GM10847 (cell line): Measurements from ENCODE around the gene KIF13A.

Source experiments
- POLR2A ChIP-seq: IDR thresholded peaks from 2 replicates; pipeline ENCODE4 v1.6.1; 2011; ENCODE audit not compliant: insufficient read length; ENCODE audit errors: extremely low read depth

The KIF13A gene

GRCh38 chr6:18011287-18011686, 23.9 kb upstream of the KIF13A start:
- no peak for TF ChIP-seq POLR2A

DNA sequence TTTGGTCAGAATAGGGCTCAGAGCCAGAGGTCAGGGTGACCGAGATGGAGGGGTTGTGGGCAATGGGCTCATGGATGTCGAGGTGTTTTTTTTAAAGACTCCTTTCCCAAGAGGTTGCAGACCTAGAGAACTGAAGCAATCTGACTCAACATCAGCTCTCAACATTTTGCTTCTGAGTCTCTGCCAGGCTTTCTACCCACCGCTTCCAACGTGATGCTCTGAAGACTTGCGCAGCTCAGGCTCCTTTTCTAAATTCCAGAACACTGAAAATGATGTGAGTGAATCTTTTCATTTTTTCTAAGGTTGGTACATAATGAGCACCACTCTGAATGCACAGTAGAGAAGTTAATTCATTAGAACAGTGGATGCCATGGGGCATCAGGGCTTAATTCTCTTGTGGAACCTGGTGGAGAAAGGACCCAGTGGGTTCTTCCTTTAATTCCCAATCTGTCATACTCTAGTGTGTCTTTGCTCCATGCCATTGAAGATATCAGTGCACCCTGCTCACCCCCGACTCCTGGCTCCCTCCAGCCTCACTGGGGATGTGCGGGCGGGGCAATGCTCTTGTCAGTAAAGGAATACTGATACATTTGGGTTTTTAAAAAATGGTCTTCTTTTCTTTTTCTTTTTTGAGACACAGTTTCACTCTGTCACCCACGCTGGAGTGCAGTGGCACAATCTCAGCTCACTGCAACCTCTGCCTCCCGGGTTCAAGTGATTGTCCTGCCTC, 17.0 kb upstream of the KIF13A start:
- TF ChIP-seq POLR2A, result no peak

- no peak for TF ChIP-seq POLR2A
Observed at GRCh38 chr6:17999425-17999824, 12.0 kb upstream of the KIF13A start.

- no peak for TF ChIP-seq POLR2A
Observed at GRCh38 chr6:17998442-17998841, 11.0 kb upstream of the KIF13A start.

GRCh38 chr6:17998003-17998402, 10.6 kb upstream of the KIF13A start:
- TF ChIP-seq POLR2A, result no peak

GRCh38 chr6:17995414-17995813, 8.0 kb upstream of the KIF13A start:
- TF ChIP-seq POLR2A, result no peak

DNA sequence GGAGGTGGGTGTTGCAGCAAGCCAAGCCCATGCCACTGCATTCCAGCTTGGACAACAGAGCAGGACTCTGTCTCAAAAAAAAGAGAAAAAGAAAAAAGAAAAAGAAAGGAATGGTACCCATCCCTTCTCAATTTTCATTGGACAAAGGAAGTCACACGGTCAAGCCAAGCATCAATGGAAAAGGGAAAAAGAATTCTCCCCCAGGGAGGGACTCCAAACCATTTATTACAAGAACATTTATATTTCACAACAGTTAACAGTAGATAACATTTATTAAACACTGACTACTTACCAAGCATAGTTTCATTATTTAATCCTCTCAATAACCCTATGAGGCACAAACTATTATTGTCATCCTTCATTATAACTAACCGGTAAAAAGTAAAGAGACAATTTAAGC, 6.6 kb upstream of the KIF13A start:
- TF ChIP-seq POLR2A, result no peak

DNA sequence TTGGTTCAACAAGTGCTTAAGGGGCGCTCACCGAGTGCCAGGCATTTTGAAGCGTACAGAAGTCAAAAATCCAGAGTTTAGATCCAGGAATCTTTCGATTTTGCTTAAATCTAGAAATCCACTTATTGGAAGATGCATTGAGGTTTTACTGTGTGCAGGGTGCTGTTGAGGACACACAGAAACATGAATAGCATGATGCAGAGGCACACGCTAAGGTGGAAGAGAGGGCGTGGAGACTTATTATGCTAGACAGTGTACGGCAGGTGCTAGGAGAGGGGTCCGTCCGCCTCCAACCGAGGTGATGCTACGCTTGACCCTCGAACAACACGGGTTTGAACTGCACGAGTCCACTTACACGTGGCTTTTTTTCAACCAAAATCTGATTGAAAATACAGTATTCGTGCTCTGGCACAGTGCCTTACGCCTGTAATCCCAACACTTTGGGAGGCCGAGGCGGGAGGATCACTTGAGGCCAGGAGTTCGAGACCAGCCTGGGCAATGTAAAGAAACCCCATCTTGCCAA, 1.0 kb upstream of the KIF13A start:
- TF ChIP-seq POLR2A, result no peak

DNA sequence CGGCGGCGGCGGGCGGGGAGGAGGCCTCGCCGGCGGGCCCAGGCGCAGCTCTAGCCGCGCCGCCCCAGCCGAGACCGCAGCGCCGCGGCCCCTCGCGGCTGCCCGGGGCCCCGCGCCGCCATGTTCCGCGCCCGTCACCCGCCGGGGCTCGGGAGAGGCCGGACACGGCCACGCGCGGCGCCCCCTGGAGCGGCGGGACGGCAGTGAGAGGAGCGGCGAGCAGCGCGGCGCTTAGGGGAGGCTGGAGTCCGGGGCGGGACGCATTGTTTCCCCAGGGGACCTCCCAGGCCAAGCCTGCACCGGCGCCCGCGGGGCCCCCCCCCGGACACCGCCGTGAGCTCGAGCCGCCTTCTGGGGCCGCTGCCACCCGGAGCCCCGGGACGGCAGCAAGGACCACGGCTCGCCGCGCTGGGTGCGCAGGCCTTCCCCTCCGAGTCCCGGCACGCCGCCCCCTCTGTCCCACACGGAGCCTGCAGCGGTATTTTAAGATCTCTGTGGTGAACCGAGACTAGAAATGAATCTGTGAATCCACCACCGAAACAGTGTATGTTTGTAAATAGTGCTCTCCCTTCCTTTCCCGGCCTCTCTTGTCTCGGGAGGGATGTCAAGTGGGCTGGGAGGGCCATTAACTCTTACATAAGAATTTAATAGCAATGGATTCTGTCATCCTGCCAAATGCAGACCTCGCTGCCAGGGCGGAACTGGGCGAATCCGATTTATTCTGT, 424 bp upstream of the KIF13A start:
- no peak for TF ChIP-seq POLR2A

GRCh38 chr6:17986656-17987446, 584 bp downstream of the KIF13A start:
- no peak for TF ChIP-seq POLR2A

DNA sequence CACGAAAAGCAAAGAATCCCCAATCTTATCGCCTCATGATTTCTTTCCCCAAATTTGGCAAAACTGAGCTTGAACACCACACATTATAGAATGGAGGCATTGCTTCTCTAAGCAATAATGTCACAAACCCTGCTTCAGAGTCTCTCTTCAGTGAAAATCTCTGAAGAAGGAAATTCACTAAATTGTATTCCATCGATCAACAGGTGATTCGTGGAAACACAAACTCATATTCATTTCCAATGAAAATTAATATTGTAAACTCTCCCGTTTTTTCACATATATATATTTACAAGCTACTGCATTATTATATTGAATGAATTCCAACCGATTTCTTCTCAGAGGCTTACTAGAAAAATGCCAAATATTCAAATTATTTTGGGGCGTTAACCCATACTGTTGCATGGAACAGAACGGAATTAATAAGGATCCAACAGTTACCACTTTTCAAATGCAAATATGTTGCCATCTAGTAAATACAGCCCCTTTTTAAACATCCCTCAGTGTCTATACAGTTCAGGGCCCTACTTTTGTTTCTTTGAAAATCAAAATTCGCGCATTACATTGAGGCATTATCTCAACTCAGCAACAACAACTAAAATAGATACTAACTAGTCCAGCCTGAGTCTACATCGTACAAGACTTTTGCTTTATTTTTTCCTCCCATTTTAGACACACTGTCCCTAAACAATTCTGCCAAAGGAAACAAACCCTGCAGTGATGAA, 1.3 kb downstream of the KIF13A start:
- TF ChIP-seq POLR2A, result no peak

DNA sequence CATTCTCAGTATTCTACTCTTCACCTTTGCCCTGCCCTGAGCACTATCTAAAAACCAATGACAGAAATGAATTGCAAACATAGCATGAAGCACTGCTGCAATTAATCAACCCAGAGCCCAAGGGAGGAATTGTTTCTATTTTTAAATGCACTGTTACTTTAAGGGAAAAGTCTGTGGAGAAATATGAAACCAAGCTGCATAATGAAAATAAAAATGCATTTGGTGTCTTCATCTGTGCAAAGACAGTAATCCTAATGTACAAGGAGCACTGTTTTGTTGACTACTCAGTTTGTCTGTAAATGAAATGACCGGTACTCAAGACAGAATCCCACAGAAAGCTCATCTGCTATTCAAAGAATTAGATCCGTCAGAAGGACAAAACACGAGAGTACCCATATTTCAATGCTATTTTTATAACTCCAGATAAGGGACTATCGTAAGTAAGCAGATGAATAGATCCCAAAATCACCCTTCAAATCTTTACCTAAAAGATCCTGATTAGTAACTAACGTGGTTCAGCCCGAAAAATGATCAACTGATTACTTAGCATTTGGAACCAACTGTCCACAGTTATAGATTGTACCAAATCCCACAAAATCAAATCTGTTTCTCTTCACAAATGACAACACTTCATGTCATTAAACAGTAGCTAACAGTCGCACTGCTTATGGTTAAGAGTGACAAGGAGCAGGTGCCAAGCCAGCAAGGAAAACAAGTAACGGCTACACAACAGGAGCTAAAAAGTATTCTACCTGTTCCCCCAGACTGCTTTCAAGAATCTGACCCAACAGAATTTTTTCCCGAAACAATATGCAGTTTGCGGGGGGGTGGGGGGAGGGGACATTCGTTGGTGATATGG, 2.4 kb downstream of the KIF13A start:
- TF ChIP-seq POLR2A, result no peak

DNA sequence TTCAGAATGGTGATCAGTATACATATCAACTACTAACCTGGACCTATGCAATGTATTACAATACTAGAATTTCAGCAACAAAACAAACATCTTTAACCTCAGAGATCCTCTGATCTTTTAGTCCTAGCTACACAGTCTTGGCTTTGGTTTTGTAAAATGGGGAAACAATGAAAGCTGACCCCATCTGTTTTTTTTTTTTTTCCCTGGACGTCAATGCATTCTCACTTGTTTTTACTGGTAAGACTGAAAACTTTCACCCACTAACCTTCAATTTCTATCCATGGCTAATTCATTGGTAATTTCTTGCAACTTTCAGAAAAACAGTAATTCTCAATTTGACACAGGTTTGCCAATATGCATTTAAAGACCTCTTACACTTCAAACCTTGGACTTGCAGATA, 3.0 kb downstream of the KIF13A start:
- TF ChIP-seq POLR2A, result no peak

DNA sequence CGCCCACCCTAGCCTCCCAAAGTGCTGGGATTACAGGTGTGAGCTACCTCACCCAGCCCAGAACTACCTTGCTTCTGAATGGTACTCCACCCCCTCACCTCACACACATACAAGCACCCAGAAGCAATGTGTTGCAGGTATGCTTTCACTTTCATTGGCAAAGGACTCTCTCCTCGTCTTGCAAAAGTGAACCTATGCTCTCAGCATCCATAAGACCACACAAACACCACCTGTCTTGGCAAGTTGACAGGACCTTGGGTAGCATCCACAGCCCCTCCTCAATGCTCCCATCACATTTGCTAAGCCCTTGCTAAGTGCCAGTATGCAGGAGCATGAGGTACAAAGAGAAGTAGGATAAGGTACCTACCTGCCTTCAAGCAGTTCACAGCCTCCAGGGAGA, 3.7 kb downstream of the KIF13A start:
- no peak for TF ChIP-seq POLR2A
